Brain microvascular endothelial cell (primary cell): ENCODE measurements around the gene CUX1.
A peak's percentile ranks its signal among the peaks of the same experiment; 100 is the strongest.

Experiments used
- DNase-seq: peaks from one replicate; pipeline ENCODE4 v3.0.0-alpha.2; 2020
- H3K27ac ChIP-seq: fragments of 250-450 bp; sonication (Bioruptor Pico); 2 replicates; pipeline ENCODE4 v1.5.1; 2020; ENCODE audit warnings: mild to moderate bottlenecking, moderate library complexity
- H3K27me3 ChIP-seq: fragments of 250-450 bp; sonication (Bioruptor Pico); replicated peaks from 2 replicates; pipeline ENCODE4 v1.5.1; 2020; ENCODE audit warnings: mild to moderate bottlenecking
- H3K36me3 ChIP-seq: fragments of 250-450 bp; sonication (Bioruptor Pico); replicated peaks from 2 replicates; pipeline ENCODE4 v1.5.1; 2020; ENCODE audit warnings: mild to moderate bottlenecking
- H3K4me3 ChIP-seq: 2 replicates; pipeline ENCODE4 v1.5.1; 2011; ENCODE audit warnings: low read depth, mild to moderate bottlenecking, control low read depth, low read length, moderate library complexity
- CTCF ChIP-seq: IDR thresholded peaks from 2 replicates; pipeline ENCODE4 v1.5.1; 2011; ENCODE audit warnings: low read depth, mild to moderate bottlenecking, moderate library complexity, low read length, control low read depth, inconsistent platforms; ENCODE audit errors: missing control alignments
- in situ Hi-C: cut with HindIII; loops from 2 replicates; pipeline ENCODE4 v1.10.0; 2017; ENCODE audit warnings: low sequenced_read_pairs, low pct_ligation_motif_present

CUX1 gene

GRCh38 chr7:102061354-102061945, 244.0 kb downstream of the CUX1 start:
- TF ChIP-seq CTCF: no peak
- Histone ChIP-seq H3K36me3 (no peaks in the 10 kb centered on the region), H3K27me3 (no peaks in the 10 kb centered on the region), H3K27ac (no peak overlapping the region), H3K4me3 (no peak overlapping the region)
- no peak for DNase-seq
- in situ Hi-C loops: no loop called here

- H3K27me3 ChIP-seq: no peaks in the 10 kb centered on the region
- no peak overlapping the region for H3K27ac ChIP-seq
- in situ Hi-C loops: no loop called here
- TF ChIP-seq CTCF: no peak
- no peaks in the 10 kb centered on the region for H3K36me3 ChIP-seq
- H3K4me3 ChIP-seq: no peak overlapping the region
- no peak for DNase-seq
These were observed 244.6 kb downstream of the CUX1 start for GRCh38 chr7:102061981-102062390.

DNA sequence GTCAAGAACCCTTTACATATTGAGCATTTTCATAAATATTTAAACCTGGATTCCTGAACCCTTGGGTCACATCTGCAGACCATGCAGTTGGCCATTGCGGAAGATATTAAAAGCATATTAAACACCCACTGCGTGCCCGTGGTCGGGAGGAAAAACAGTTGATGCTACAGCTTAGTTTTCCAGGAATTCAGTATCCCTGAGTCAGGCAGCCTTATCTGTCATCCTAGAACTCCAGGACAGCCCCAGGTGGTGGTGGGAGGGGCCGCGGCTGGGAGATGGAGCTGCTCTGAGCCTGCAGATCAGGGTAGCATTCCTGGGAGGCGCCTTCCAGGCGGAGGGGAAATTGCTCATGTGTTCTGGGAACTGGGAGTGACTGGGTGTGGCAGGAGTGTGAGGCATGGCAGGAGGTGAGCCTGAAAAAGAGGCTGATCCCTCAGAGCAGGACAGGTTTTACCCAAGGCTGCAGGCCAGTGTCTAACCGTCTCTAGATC, 246.3 kb downstream of the CUX1 start:
- in situ Hi-C loops: no loop called here
- H3K27ac ChIP-seq: no peak overlapping the region
- no peak overlapping the region for H3K4me3 ChIP-seq
- H3K36me3 ChIP-seq: no peaks in the 10 kb centered on the region
- peak; percentile 23 for DNase-seq
- no peak for TF ChIP-seq CTCF
- H3K27me3 ChIP-seq: no peaks in the 10 kb centered on the region

GRCh38 chr7:102064361-102065025, 247.1 kb downstream of the CUX1 start:
- in situ Hi-C loops: no loop called here
- TF ChIP-seq CTCF: no peak
- no peak overlapping the region for H3K27ac ChIP-seq
- H3K36me3 ChIP-seq: no peaks in the 10 kb centered on the region
- no peaks in the 10 kb centered on the region for H3K27me3 ChIP-seq
- DNase-seq: no peak
- H3K4me3 ChIP-seq: no peak overlapping the region

DNA sequence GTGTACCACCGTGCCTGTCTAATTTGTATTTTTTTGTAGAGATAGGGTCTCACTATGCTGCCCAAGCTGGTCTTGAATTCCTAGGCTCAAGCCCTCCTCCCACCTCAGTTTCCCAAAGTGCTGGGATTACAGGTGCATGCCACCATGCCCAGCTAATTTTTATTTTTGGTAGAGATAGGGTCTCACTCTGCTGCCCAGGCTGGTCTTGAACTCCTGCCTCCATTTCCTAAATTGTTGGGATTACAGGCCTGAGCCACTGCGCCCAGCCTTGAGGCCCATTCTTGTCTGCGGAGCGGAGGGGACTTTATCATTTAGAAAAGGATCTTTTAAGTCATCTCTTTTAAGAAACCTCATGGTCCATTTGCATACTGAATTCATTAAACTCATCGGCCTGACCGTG, 247.8 kb downstream of the CUX1 start:
- no peak for DNase-seq
- Histone ChIP-seq H3K4me3 (no peak overlapping the region), H3K36me3 (no peaks in the 10 kb centered on the region), H3K27me3 (no peaks in the 10 kb centered on the region), H3K27ac (no peak overlapping the region)
- in situ Hi-C loops: no loop called here
- no peak for TF ChIP-seq CTCF
